Right atrium auricular region (tissue), 2 donors: ENCODE data around the gene PBRM1. TPM values are rescaled to one million over a fixed set of nuclear protein-coding genes. Genes with fewer than 3 reads are reported as not detected.
A peak's percentile ranks its signal among the peaks of the same experiment; 100 is the strongest.

Experiments
- DNase-seq: peaks from one replicate; pipeline ENCODE4 v3.0.0-alpha.2; 2019; ENCODE audit warnings: low spot score
- H3K27ac ChIP-seq, 2 donors: fragments of 200-600 bp; sonication (generic); 1 replicate in 1 of 2; 2 replicates in 1 of 2; pipeline ENCODE4 v1.5.1; 2016 to 2019
- H3K27me3 ChIP-seq, 2 donors: fragments of 200-600 bp; sonication (generic); one replicate each; pipeline versions ENCODE4 v1.5.1 to v1.6.0; 2017 to 2019
- H3K36me3 ChIP-seq: fragments of 200-600 bp; sonication (generic); one replicate; pipeline ENCODE4 v1.5.1; 2016
- H3K4me1 ChIP-seq, 2 donors: fragments of 200-600 bp; sonication (generic); one replicate each; pipeline versions ENCODE4 v1.5.1 to v1.6.0; 2017 to 2019
- H3K4me3 ChIP-seq, 2 donors: fragments of 200-600 bp; sonication (generic); 1 replicate in 1 of 2; 2 replicates in 1 of 2; pipeline ENCODE4 v1.5.1; 2017 to 2019; ENCODE audit warnings: mild to moderate bottlenecking in 1 of 2, moderate library complexity in 1 of 2
- H3K9me3 ChIP-seq, 2 donors: fragments of 200-600 bp; sonication (generic); one replicate each; pipeline ENCODE4 v1.5.1; 2019
- CTCF ChIP-seq, 2 donors: fragments of 200-600 bp; sonication (generic); IDR thresholded peaks; one replicate each; pipeline ENCODE4 v1.5.1; 2019; ENCODE audit warnings: antibody characterized with exemption in 2 of 2
- total RNA-seq, 2 donors: library from RNA; depleted of rRNA; stranded (reverse); fragments of >200 nt; gene quantifications; one replicate each; pipeline ENCODE4 v1.1.0, GENCODE V29; 2016

Gene PBRM1
- total RNA-seq, 2 donors from 2014 or later = 39.8 to 40.6 TPM

- TF ChIP-seq CTCF (IDR thresholded peaks at IDR 0.05) = no peak
- DNase-seq = no peak
- Histone ChIP-seq H3K36me3 (peaks cover 57% of the 10 kb centered on the region), H3K4me3 (no peak overlapping the region), H3K27ac (no peak overlapping the region), H3K27me3 (no peaks in the 10 kb centered on the region), H3K4me1 (peaks cover 0 to 9% of the 10 kb centered on the region in 2 donors), H3K9me3 (no peaks in the 10 kb centered on the region)
Measured at GRCh38 chr3:52557011-52557960, 128.4 kb downstream of the PBRM1 start.

- Histone ChIP-seq H3K36me3 (peaks cover 46% of the 10 kb centered on the region), H3K27ac (no peak overlapping the region), H3K4me1 (peaks cover 0 to 25% of the 10 kb centered on the region in 2 donors), H3K9me3 (no peaks in the 10 kb centered on the region), H3K4me3 (no peak overlapping the region), H3K27me3 (no peaks in the 10 kb centered on the region)
- no peak for TF ChIP-seq CTCF (IDR thresholded peaks at IDR 0.05)
- DNase-seq = no peak
Measured at GRCh38 chr3:52555056-52555455, 130.7 kb downstream of the PBRM1 start.

- peaks cover 0 to 25% of the 10 kb centered on the region in 2 donors for H3K4me1 ChIP-seq
- H3K36me3 ChIP-seq = peaks cover 53% of the 10 kb centered on the region
- no peak overlapping the region for H3K4me3 ChIP-seq
- H3K9me3 ChIP-seq = no peaks in the 10 kb centered on the region
- H3K27me3 ChIP-seq = no peaks in the 10 kb centered on the region
- H3K27ac ChIP-seq = no peak overlapping the region
- no peak for DNase-seq
- no peak for TF ChIP-seq CTCF (IDR thresholded peaks at IDR 0.05)
Measured at GRCh38 chr3:52554026-52554755, 131.5 kb downstream of the PBRM1 start.

GRCh38 chr3:52552089-52552488, 133.6 kb downstream of the PBRM1 start:
- Histone ChIP-seq H3K36me3 (peaks cover 53% of the 10 kb centered on the region), H3K4me1 (peaks cover 0 to 25% of the 10 kb centered on the region in 2 donors), H3K4me3 (no peak overlapping the region), H3K9me3 (no peaks in the 10 kb centered on the region), H3K27ac (peak overlapping the region in 1 of 2 donors; percentile 6), H3K27me3 (no peaks in the 10 kb centered on the region)
- no peak for TF ChIP-seq CTCF (IDR thresholded peaks at IDR 0.05)
- DNase-seq = no peak

- Histone ChIP-seq H3K4me3 (no peak overlapping the region), H3K36me3 (peaks cover 56% of the 10 kb centered on the region), H3K9me3 (no peaks in the 10 kb centered on the region), H3K27me3 (no peaks in the 10 kb centered on the region), H3K4me1 (peaks cover 0 to 20% of the 10 kb centered on the region in 2 donors), H3K27ac (peak overlapping the region in 1 of 2 donors; percentile 6)
- no peak for DNase-seq
- no peak for TF ChIP-seq CTCF (IDR thresholded peaks at IDR 0.05)
Measured at GRCh38 chr3:52551118-52551517, 134.6 kb downstream of the PBRM1 start.
